ENCODE results near the gene FAM210A.

DNA sequence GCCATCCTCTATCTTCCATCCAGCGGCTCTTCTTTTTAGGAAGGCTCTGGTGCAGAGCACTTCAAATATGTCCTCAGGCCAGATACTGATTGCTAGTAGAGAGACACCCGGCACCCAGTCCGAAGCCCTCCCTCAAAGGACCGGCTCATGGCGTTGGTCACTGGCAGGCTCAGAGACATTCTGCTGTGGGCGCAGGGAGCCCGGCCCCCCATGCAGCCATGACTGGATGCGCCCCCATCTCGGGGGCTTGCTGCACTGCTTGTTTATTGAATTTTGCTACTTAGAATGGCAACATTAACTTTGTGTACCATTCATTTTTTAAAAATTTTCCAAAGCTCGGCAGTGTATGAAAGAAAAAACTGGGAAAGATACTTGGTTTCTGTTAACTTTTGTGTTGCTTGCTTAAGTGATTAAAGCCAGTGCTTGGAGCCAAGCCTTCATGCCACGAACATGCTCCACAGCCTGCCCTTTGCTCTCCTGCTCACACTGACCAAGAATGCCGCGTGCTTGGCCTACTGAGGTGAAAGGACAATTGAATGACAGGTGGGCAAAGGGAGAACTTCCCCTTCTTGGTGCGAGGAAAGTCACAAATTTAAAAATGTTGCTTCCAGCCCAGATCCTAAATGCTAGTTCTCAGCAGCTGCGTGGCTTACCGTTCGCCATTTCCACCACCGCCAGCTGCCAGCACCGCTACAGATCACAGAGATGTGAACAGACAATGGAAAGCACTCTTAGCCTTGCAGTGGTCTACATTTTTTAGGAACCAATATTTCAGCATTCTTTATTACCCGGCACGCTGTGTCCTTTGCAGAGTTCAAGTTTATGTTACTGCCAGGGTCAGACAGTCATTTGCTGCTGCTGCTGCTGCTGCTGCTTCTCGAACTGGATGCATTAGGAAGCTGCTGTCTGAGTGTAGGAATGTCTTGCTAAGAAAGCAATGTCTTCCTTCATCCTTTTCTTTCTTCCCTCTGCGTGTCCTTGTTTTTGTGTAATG is 76.7 kb downstream of the FAM210A start:
- TF ChIP-seq GATA2 (IDR thresholded peaks at IDR 0.05; ENCODE audit: low read depth, low read length) (no peak), GATA3 (IDR thresholded peaks at IDR 0.05; ENCODE audit: low read depth, low read length) (no peak)

All from SH-SY5Y (cell line).